Testis (tissue), 2 donors: ENCODE data around the gene CHST10.

Experiments used
- POLR2A ChIP-seq: fragments of 450-650 bp; IDR thresholded peaks from one replicate; pipeline ENCODE4 v1.6.1; 2017; ENCODE audit warnings: antibody characterized with exemption, mild to moderate bottlenecking, moderate library complexity
- TF ChIP-seq, protein P1 (sequence below), 3 experiments: fragments of 450-650 bp in 2 of 3; fragments of 200-600 bp in 1 of 3; sonication (generic) in 1 of 3; IDR thresholded peaks; one replicate each; pipeline ENCODE4 v1.5.1; 2016 to 2019; ENCODE audit warnings: antibody characterized with exemption in 3 of 3, mild to moderate bottlenecking in 2 of 3, moderate library complexity in 1 of 3

DNA sequence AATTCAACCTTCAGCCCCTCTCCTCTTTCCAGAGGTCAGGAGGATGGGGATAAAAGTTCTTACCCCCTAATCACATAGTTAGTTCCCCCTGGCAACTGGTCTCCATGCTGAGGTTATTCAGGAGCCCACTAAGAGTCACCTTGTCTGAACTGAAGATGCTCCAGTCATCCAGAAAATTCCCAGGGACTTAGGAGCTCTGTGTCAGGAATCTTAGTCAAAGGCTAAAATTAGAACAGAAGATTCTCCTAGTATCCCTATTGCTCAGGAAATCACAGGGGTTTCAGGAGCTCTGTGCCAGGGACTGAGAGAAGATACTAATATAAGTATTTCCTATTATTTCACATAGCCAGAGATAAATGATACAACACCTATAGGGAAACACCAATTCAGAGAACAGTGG is 57.9 kb downstream of the CHST10 start:
- TF ChIP-seq, protein P1, sequence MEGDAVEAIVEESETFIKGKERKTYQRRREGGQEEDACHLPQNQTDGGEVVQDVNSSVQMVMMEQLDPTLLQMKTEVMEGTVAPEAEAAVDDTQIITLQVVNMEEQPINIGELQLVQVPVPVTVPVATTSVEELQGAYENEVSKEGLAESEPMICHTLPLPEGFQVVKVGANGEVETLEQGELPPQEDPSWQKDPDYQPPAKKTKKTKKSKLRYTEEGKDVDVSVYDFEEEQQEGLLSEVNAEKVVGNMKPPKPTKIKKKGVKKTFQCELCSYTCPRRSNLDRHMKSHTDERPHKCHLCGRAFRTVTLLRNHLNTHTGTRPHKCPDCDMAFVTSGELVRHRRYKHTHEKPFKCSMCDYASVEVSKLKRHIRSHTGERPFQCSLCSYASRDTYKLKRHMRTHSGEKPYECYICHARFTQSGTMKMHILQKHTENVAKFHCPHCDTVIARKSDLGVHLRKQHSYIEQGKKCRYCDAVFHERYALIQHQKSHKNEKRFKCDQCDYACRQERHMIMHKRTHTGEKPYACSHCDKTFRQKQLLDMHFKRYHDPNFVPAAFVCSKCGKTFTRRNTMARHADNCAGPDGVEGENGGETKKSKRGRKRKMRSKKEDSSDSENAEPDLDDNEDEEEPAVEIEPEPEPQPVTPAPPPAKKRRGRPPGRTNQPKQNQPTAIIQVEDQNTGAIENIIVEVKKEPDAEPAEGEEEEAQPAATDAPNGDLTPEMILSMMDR (IDR thresholded peaks at IDR 0.05), result no peak
- no peak for TF ChIP-seq POLR2A
